Suppressor macrophage treated with lipopolysaccharide for 4 hours (primary cell): Measurements from ENCODE around the gene AAK1.
"Not testable (repeated sequence)": the region's sequence is repeated elsewhere in the genome, so short reads cannot be mapped to it uniquely, and the experiment has no call there.

ENCODE experiments used
- DNase-seq: peaks from one replicate; pipeline ENCODE4 v3.0.0-alpha.2; 2020

AAK1 gene

GRCh38 chr2:69474688-69475087, 168.9 kb downstream of the AAK1 start:
- no peak for DNase-seq

- DNase-seq: no peak
Observed at GRCh38 chr2:69471793-69472192, 171.7 kb downstream of the AAK1 start.

GRCh38 chr2:69470911-69471310, 172.6 kb downstream of the AAK1 start:
- DNase-seq: no peak

- DNase-seq: no peak
Observed at GRCh38 chr2:69469784-69470183, 173.8 kb downstream of the AAK1 start.

- no peak for DNase-seq
Observed at GRCh38 chr2:69469375-69469774, 174.2 kb downstream of the AAK1 start.

- DNase-seq: no peak
Observed at GRCh38 chr2:69466728-69467127, 176.8 kb downstream of the AAK1 start.

GRCh38 chr2:69465513-69466456, 177.8 kb downstream of the AAK1 start:
- DNase-seq: no peak

GRCh38 chr2:69464575-69464974, 179.0 kb downstream of the AAK1 start:
- no peak for DNase-seq

GRCh38 chr2:69462780-69463179, 180.8 kb downstream of the AAK1 start:
- no peak for DNase-seq

GRCh38 chr2:69461404-69461803, 182.1 kb downstream of the AAK1 start:
- DNase-seq: no peak

GRCh38 chr2:69459936-69460335, 183.6 kb downstream of the AAK1 start:
- no peak for DNase-seq

- DNase-seq: no peak
Observed at GRCh38 chr2:69456950-69457445, 186.5 kb downstream of the AAK1 start.

GRCh38 chr2:69456154-69456553, 187.4 kb downstream of the AAK1 start:
- DNase-seq: no peak

- no peak for DNase-seq
Observed at GRCh38 chr2:69454976-69455375, 188.6 kb downstream of the AAK1 start.

GRCh38 chr2:69453475-69454129, 189.9 kb downstream of the AAK1 start:
- no peak for DNase-seq

- DNase-seq: no peak
Observed at GRCh38 chr2:69452687-69453086, 190.9 kb downstream of the AAK1 start.

GRCh38 chr2:69450735-69451416, 192.7 kb downstream of the AAK1 start:
- no peak for DNase-seq

GRCh38 chr2:69449906-69450305, 193.6 kb downstream of the AAK1 start:
- no peak for DNase-seq

- DNase-seq: not testable (repeated sequence)
Observed at GRCh38 chr2:69443673-69444072, 199.9 kb downstream of the AAK1 start.

GRCh38 chr2:69439499-69439898, 204.0 kb downstream of the AAK1 start:
- DNase-seq: not testable (repeated sequence)

GRCh38 chr2:69438580-69438979, 205.0 kb downstream of the AAK1 start:
- no peak for DNase-seq

- peak; percentile 56 for DNase-seq
Observed at GRCh38 chr2:69437751-69438154, 205.8 kb downstream of the AAK1 start.
